HCT116 (cell line): ENCODE measurements around the gene KCNB1. TPM values are rescaled to one million over a fixed set of nuclear protein-coding genes. Genes with fewer than 3 reads are reported as not detected.

ENCODE experiments used
- ATAC-seq: fragments of 200-7000 bp; cut with Tn5 transposase; 2 replicates; pipeline ENCODE4 v1.9.1; 2020; ENCODE audit warnings: mild to moderate bottlenecking, moderate library complexity
- BruUV-seq: library from RNA; stranded (reverse); fragments of 400-500 nt; replicated peaks from 2 replicates; lab custom pipeline; 2021; lab: Mats Ljungman, UMichigan
- CTCF ChIA-PET: fragments of 300-600 bp; sonication (Branson Sonifier 250); formaldehyde crosslinking; loops from one replicate; lab custom pipeline; 2021; ENCODE audit warnings: antibody characterized with exemption; lab: Charles Lee
- POLR2A ChIA-PET: fragments of 300-600, 350-600 bp; sonication (Branson Sonifier 250); formaldehyde crosslinking; loops from one replicate; lab custom pipeline; 2021; ENCODE audit warnings: antibody characterized with exemption; lab: Charles Lee
- RAD21 ChIA-PET, 2 experiments: fragments of 300-600 bp; sonication (Branson Sonifier 250); formaldehyde crosslinking; loops; one replicate each; lab custom pipeline; 2023; ENCODE audit warnings: low total read pairs in 2 of 2; ENCODE audit not compliant: uncharacterized antibody in 2 of 2, unreplicated experiment in 2 of 2, low non-redundant PET in 1 of 2; lab: Charles Lee
- DNase-seq: peaks from one replicate; pipeline ENCODE4 v3.0.0-alpha.2; 2010; ENCODE audit warnings: low read depth, low spot score
- H2AFZ ChIP-seq: fragments of 200-600 bp; shearing (Covaris generic), sonication (generic); 2 replicates; pipeline ENCODE4 v1.6.1; 2017; ENCODE audit warnings: low read depth, mixed run types, mixed read lengths, antibody characterized with exemption, low read length; ENCODE audit not compliant: poor library complexity, severe bottlenecking
- H3K27ac ChIP-seq: 2 replicates; pipeline ENCODE4 v1.5.1; 2012; ENCODE audit warnings: low read depth, low read length
- H3K27me3 ChIP-seq: fragments of 200-600 bp; sonication (generic); 2 replicates; pipeline ENCODE4 v1.6.1; 2016; ENCODE audit warnings: mixed run types, low read length, mixed read lengths; ENCODE audit not compliant: insufficient read depth
- H3K36me3 ChIP-seq, 2 experiments: fragments of 200-500 bp in 1 of 2; fragments of 200-600 bp in 1 of 2; sonication (Bioruptor generic) in 1 of 2; sonication (generic) in 1 of 2; 2 replicates each; pipeline versions ENCODE4 v1.5.1 to v1.6.1; 2014 to 2016; ENCODE audit warnings: low read length in 2 of 2, inconsistent platforms in 1 of 2, mixed read lengths in 1 of 2, mixed run types in 1 of 2; ENCODE audit not compliant: insufficient read depth in 2 of 2, control insufficient read depth in 1 of 2
- H3K4me1 ChIP-seq, 2 experiments: fragments of 200-600 bp in 1 of 2; sonication (generic) in 1 of 2; 2 replicates each; pipeline versions ENCODE4 v1.5.1 to v1.6.1; 2012 to 2017; ENCODE audit warnings: low read length in 2 of 2, inconsistent platforms in 1 of 2, mild to moderate bottlenecking in 1 of 2, mixed read lengths in 1 of 2, mixed run types in 1 of 2, moderate library complexity in 1 of 2; ENCODE audit not compliant: insufficient read depth in 2 of 2, control insufficient read depth in 1 of 2
- H3K4me2 ChIP-seq: fragments of 200-600 bp; sonication (generic); 2 replicates; pipeline ENCODE4 v1.6.1; 2017; ENCODE audit warnings: mixed run types, low read length, mixed read lengths
- H3K4me3 ChIP-seq, 2 experiments: fragments of 200-600 bp in 1 of 2; sonication (generic) in 1 of 2; replicated peaks in 1 of 2; 2 replicates each; pipeline ENCODE4 v1.5.1; 2011 to 2016; ENCODE audit warnings: low read length in 2 of 2, control low read depth in 1 of 2, low read depth in 1 of 2, mild to moderate bottlenecking in 1 of 2, mixed read lengths in 1 of 2, mixed run types in 1 of 2
- H3K79me2 ChIP-seq: fragments of 200-600 bp; sonication (generic); 2 replicates; pipeline ENCODE4 v1.6.1; 2017; ENCODE audit warnings: mild to moderate bottlenecking, mixed run types, low read length, moderate library complexity, mixed read lengths; ENCODE audit not compliant: insufficient read depth
- H3K9ac ChIP-seq: fragments of 200-600 bp; sonication (generic); 2 replicates; pipeline ENCODE4 v1.6.1; 2016; ENCODE audit warnings: low read length, mixed read lengths
- H3K9me2 ChIP-seq: fragments of 200-600 bp; sonication (generic), shearing (Covaris generic); 2 replicates; pipeline ENCODE4 v1.6.1; 2017; ENCODE audit warnings: mixed run types, mild to moderate bottlenecking, moderate library complexity; ENCODE audit not compliant: insufficient read depth
- H3K9me3 ChIP-seq, 2 experiments: fragments of 200-500 bp in 1 of 2; fragments of 200-600 bp in 1 of 2; sonication (Bioruptor generic) in 1 of 2; sonication (generic) in 1 of 2; 2 replicates each; pipeline ENCODE4 v1.6.1; 2014 to 2017; ENCODE audit warnings: low read length in 2 of 2, mixed read lengths in 2 of 2, inconsistent platforms in 1 of 2, low read depth in 1 of 2, mild to moderate bottlenecking in 1 of 2, mixed run types in 1 of 2, moderate library complexity in 1 of 2; ENCODE audit not compliant: control insufficient read depth in 1 of 2, insufficient read depth in 1 of 2
- H4K20me1 ChIP-seq: fragments of 200-600 bp; sonication (generic), shearing (Covaris generic); 2 replicates; pipeline ENCODE4 v1.6.1; 2017; ENCODE audit warnings: mixed run types, mild to moderate bottlenecking, moderate library complexity; ENCODE audit not compliant: insufficient read depth
- ATF3 ChIP-seq: IDR thresholded peaks from 2 replicates; pipeline ENCODE4 v1.6.1; 2012
- CBX3 ChIP-seq: IDR thresholded peaks from 2 replicates; pipeline ENCODE4 v1.6.1; 2012; ENCODE audit warnings: low read depth
- CEBPB ChIP-seq: IDR thresholded peaks from 2 replicates; pipeline ENCODE4 v1.6.1; 2012; ENCODE audit warnings: low read depth
- CTCF ChIP-seq, 3 experiments: fragments of 200-600 bp in 1 of 3; sonication (generic) in 1 of 3; IDR thresholded peaks in 2 of 3; conservative IDR thresholded peaks in 1 of 3; 2 replicates each; pipeline ENCODE4 v1.5.1; 2012 to 2017; ENCODE audit warnings: low read depth in 2 of 3, low read length in 2 of 3, antibody characterized with exemption in 1 of 3, borderline replicate concordance in 1 of 3, control low read depth in 1 of 3, mild to moderate bottlenecking in 1 of 3, mixed read lengths in 1 of 3, mixed run types in 1 of 3, moderate library complexity in 1 of 3; ENCODE audit not compliant: insufficient read depth in 1 of 3
- ELF1 ChIP-seq: IDR thresholded peaks from 2 replicates; pipeline ENCODE4 v1.6.1; 2012; ENCODE audit warnings: low read depth, borderline replicate concordance
- EZH2phosphoT487 ChIP-seq: fragments of 200-600 bp; IDR thresholded peaks from 2 replicates; pipeline ENCODE4 v1.6.1; 2018; ENCODE audit warnings: antibody characterized with exemption, borderline replicate concordance
- FOSL1 ChIP-seq: IDR thresholded peaks from 2 replicates; pipeline ENCODE4 v1.6.1; 2012; ENCODE audit warnings: low read depth
- JUND ChIP-seq: IDR thresholded peaks from 2 replicates; pipeline ENCODE4 v1.6.1; 2012
- MAX ChIP-seq: IDR thresholded peaks from 2 replicates; pipeline ENCODE4 v1.6.1; 2012
- POLR2A ChIP-seq: IDR thresholded peaks from 2 replicates; pipeline ENCODE4 v1.7.0; 2011; ENCODE audit warnings: borderline replicate concordance; ENCODE audit not compliant: insufficient read depth, insufficient read length; ENCODE audit errors: extremely low read depth
- POLR2AphosphoS5 ChIP-seq: IDR thresholded peaks from 2 replicates; pipeline ENCODE4 v1.6.1; 2011; ENCODE audit warnings: mild to moderate bottlenecking, low read depth, low read length, moderate library complexity
- RAD21 ChIP-seq: IDR thresholded peaks from 2 replicates; pipeline ENCODE4 v1.6.1; 2012; ENCODE audit warnings: low read depth, mild to moderate bottlenecking
- REST ChIP-seq: IDR thresholded peaks from 2 replicates; pipeline ENCODE4 v1.6.1; 2012; ENCODE audit warnings: low read depth
- SIN3A ChIP-seq: IDR thresholded peaks from 2 replicates; pipeline ENCODE4 v1.6.1; 2012; ENCODE audit warnings: low read depth
- SP1 ChIP-seq: IDR thresholded peaks from 2 replicates; pipeline ENCODE4 v1.6.1; 2012; ENCODE audit warnings: low read depth
- SRF ChIP-seq: IDR thresholded peaks from 2 replicates; pipeline ENCODE4 v1.6.1; 2012; ENCODE audit warnings: low read depth
- TCF7L2 ChIP-seq: IDR thresholded peaks from 2 replicates; pipeline ENCODE4 v1.7.0; 2011; ENCODE audit warnings: borderline replicate concordance, inconsistent platforms; ENCODE audit not compliant: insufficient read depth, insufficient read length; ENCODE audit errors: extremely low read depth
- YY1 ChIP-seq: IDR thresholded peaks from 2 replicates; pipeline ENCODE4 v1.6.1; 2011; ENCODE audit warnings: low read length, low read depth, moderate library complexity, mild to moderate bottlenecking; ENCODE audit not compliant: insufficient replicate concordance; ENCODE audit errors: extremely low read depth
- ZFX ChIP-seq: fragments of 450-650 bp; IDR thresholded peaks from 2 replicates; pipeline ENCODE4 v1.6.1; 2017
- ZNF274 ChIP-seq: fragments of 200-500 bp; sonication (Bioruptor generic); IDR thresholded peaks from 2 replicates; pipeline ENCODE4 v1.6.1; 2014; ENCODE audit warnings: mild to moderate bottlenecking, low read depth, low read length, inconsistent platforms
- intact Hi-C: fragments of 100-400 bp; cut with micrococcal nuclease; formaldehyde crosslinking; loops from 2 replicates; pipeline ENCODE4 v1.10.0; 2022
- total RNA-seq: library from RNA; stranded (reverse); gene quantifications from one replicate; pipeline ENCODE4 v1.2.1, GENCODE V29; 2021; ENCODE audit not compliant: unreplicated experiment

KCNB1 gene
- total RNA-seq, 1 experiment from 2014 or later, result 0.79 TPM

GRCh38 chr20:49391404-49392245 is 90.8 kb downstream of the KCNB1 start:
- Histone ChIP-seq H3K9me3 (no peaks in the 10 kb centered on the region), H3K4me2 (no peak overlapping the region), H3K4me1 (no peaks in the 10 kb centered on the region), H3K9me2 (no peaks in the 10 kb centered on the region), H3K4me3 (no peak overlapping the region), H3K79me2 (no peaks in the 10 kb centered on the region), H4K20me1 (no peaks in the 10 kb centered on the region), H2AFZ (no peak overlapping the region), H3K9ac (no peak overlapping the region), H3K27ac (no peak overlapping the region), H3K27me3 (peaks cover 10% of the 10 kb centered on the region; the same call in 1 of the 2 replicates), H3K36me3 (no peaks in the 10 kb centered on the region)
- ATAC-seq (no peak), DNase-seq (no peak)
- RAD21 ChIA-PET, result no interaction called here
- no TSS peak for BruUV-seq
- POLR2A ChIA-PET, result no interaction called here
- intact Hi-C loops, result no loop called here
- CTCF ChIA-PET, result no interaction called here
- TF ChIP-seq SP1 (no peak), CEBPB (no peak), RAD21 (no peak), ZFX (no peak), REST (no peak), MAX (no peak), POLR2A (no peak), FOSL1 (no peak), ZNF274 (no peak), JUND (no peak), TCF7L2 (no peak), SRF (no peak), POLR2AphosphoS5 (no peak), CTCF (IDR thresholded peaks at IDR 0.05 in 2 of 3, conservative IDR thresholded peaks at IDR 0.05 in 1 of 3; ENCODE audit: borderline replicate concordance in 1 of 3, insufficient read depth in 1 of 3, low read depth in 2 of 3, low read length in 2 of 3) (no peak), CBX3 (no peak), ATF3 (no peak), YY1 (no peak), EZH2phosphoT487 (no peak), SIN3A (no peak), ELF1 (no peak)
